Keratinocyte (primary cell): ENCODE data around the gene LHX2. TPM values are rescaled to one million over a fixed set of nuclear protein-coding genes. Genes with fewer than 3 reads are reported as not detected.

ENCODE experiments used
- DNase-seq: peaks from one replicate; pipeline ENCODE4 v3.0.0-alpha.2; 2011; ENCODE audit warnings: low read depth, missing footprints, low spot score
- FAIRE-seq: peaks from 2 replicates; lab custom pipeline; 2011; peaks lifted over from hg19 to GRCh38; lab: Jason Lieb, UNC
- H2AFZ ChIP-seq: 2 replicates; pipeline ENCODE4 v1.6.0; 2012; ENCODE audit warnings: low read length, control low read depth, inconsistent platforms; ENCODE audit not compliant: control insufficient read depth
- H3K27ac ChIP-seq: 2 replicates; pipeline ENCODE4 v1.5.1; 2011; ENCODE audit warnings: low read length; ENCODE audit not compliant: control insufficient read depth, insufficient read depth
- H3K27me3 ChIP-seq: 3 replicates; pipeline ENCODE4 v1.6.0; 2011; ENCODE audit warnings: low read length; ENCODE audit not compliant: control insufficient read depth, insufficient read depth; ENCODE audit errors: extremely low read depth
- H3K36me3 ChIP-seq, 2 experiments: 2 replicates in 1 of 2; 3 replicates in 1 of 2; pipeline ENCODE4 v1.5.1; 2011; ENCODE audit warnings: low read length in 2 of 2, mild to moderate bottlenecking in 1 of 2; ENCODE audit not compliant: control insufficient read depth in 2 of 2, insufficient read depth in 2 of 2; ENCODE audit errors: extremely low read depth in 1 of 2
- H3K4me1 ChIP-seq: 3 replicates; pipeline ENCODE4 v1.5.1; 2011; ENCODE audit warnings: low read length; ENCODE audit not compliant: control insufficient read depth, insufficient read depth; ENCODE audit errors: extremely low read depth
- H3K4me2 ChIP-seq: 3 replicates; pipeline ENCODE4 v1.6.0; 2011; ENCODE audit warnings: low read depth, low read length; ENCODE audit not compliant: control insufficient read depth, insufficient read depth; ENCODE audit errors: extremely low read depth
- H3K4me3 ChIP-seq, 3 experiments: fragments of 200-600 bp in 1 of 3; sonication (generic) in 1 of 3; 2 replicates in 2 of 3; 3 replicates in 1 of 3; pipeline ENCODE4 v1.5.1; 2011 to 2016; ENCODE audit warnings: low read length in 3 of 3, mild to moderate bottlenecking in 3 of 3, control low read depth in 2 of 3, inconsistent platforms in 1 of 3, low read depth in 1 of 3, mixed read lengths in 1 of 3, mixed run types in 1 of 3, moderate library complexity in 1 of 3; ENCODE audit not compliant: control insufficient read depth in 2 of 3, insufficient read depth in 2 of 3; ENCODE audit errors: extremely low read depth in 1 of 3
- H3K79me2 ChIP-seq: 2 replicates; pipeline ENCODE4 v1.6.0; 2012; ENCODE audit warnings: low read length; ENCODE audit not compliant: control insufficient read depth, insufficient read depth
- H3K9ac ChIP-seq: 3 replicates; pipeline ENCODE4 v1.6.0; 2011; ENCODE audit warnings: low read length; ENCODE audit not compliant: control insufficient read depth, insufficient read depth; ENCODE audit errors: extremely low read depth
- H3K9me1 ChIP-seq: 3 replicates; pipeline ENCODE4 v1.6.0; 2011; ENCODE audit warnings: low read length; ENCODE audit not compliant: control insufficient read depth, insufficient read depth; ENCODE audit errors: extremely low read depth
- H3K9me3 ChIP-seq: 2 replicates; pipeline ENCODE4 v1.5.1; 2012; ENCODE audit warnings: low read depth, low read length; ENCODE audit not compliant: control insufficient read depth
- H4K20me1 ChIP-seq: 3 replicates; pipeline ENCODE4 v1.6.0; 2011; ENCODE audit warnings: low read length; ENCODE audit not compliant: control insufficient read depth, insufficient read depth; ENCODE audit errors: extremely low read depth
- CTCF ChIP-seq, 3 experiments: IDR thresholded peaks in 1 of 3; conservative IDR thresholded peaks in 1 of 3; optimal IDR thresholded peaks in 1 of 3; 2 replicates in 2 of 3; 3 replicates in 1 of 3; pipeline versions ENCODE3 to v1.5.1; 2011; ENCODE audit warnings: low read length in 3 of 3, mild to moderate bottlenecking in 3 of 3, moderate library complexity in 2 of 3, control low read depth in 1 of 3, inconsistent platforms in 1 of 3; ENCODE audit not compliant: insufficient read depth in 2 of 3; ENCODE audit errors: extremely low read depth in 1 of 3
- EZH2 ChIP-seq: IDR thresholded peaks from one replicate; pipeline ENCODE4 v1.6.1; 2012; ENCODE audit warnings: inconsistent platforms, mild to moderate bottlenecking, low read length, moderate library complexity
- dilution Hi-C: fragments of 300-500 bp; cut with MboI; formaldehyde crosslinking; loops from one replicate; pipeline ENCODE4 v1.7.0; 2020; ENCODE audit warnings: low sequenced_read_pairs; ENCODE audit not compliant: extremely low pct_ligation_motif_present
- polyA plus RNA-seq, 5 experiments: library from polyadenylated mRNA; depleted of rRNA in 3 of 5; stranded (reverse) in 3 of 5; stranded (forward) in 1 of 5; unstranded in 1 of 5; fragments of >200 nt; gene quantifications; 1 replicate in 1 of 5; 2 replicates in 3 of 5; 3 replicates in 1 of 5; pipeline versions ENCODE4 v1.2.1 to v1.2.3, GENCODE V29; 2011 to 2012; ENCODE audit warnings: missing spikeins in 2 of 5, low read depth in 1 of 5, low replicate concordance in 1 of 5

Gene LHX2
- polyA plus RNA-seq, 1 donor (not counting 4 experiments of a cell fraction or from before 2014, with no cell fraction given) = 0.07 TPM

- dilution Hi-C loops = no loop called here
- H3K4me1 ChIP-seq = no peaks in the 10 kb centered on the region
Measured at GRCh38 chr9:124019771-124020519, 8.4 kb downstream of the LHX2 start.

GRCh38 chr9:124020520-124021384, 9.2 kb downstream of the LHX2 start:
- Histone ChIP-seq H3K4me3 (no peak overlapping the region), H3K36me3 (no peaks in the 10 kb centered on the region), H3K9me3 (no peaks in the 10 kb centered on the region), H4K20me1 (no peaks in the 10 kb centered on the region), H3K27ac (no peak overlapping the region), H3K79me2 (no peaks in the 10 kb centered on the region), H3K4me2 (no peak overlapping the region), H3K27me3 (peaks cover 97% of the 10 kb centered on the region), H3K4me1 (no peaks in the 10 kb centered on the region), H2AFZ (no peak overlapping the region), H3K9ac (no peak overlapping the region), H3K9me1 (no peaks in the 10 kb centered on the region)
- TF ChIP-seq EZH2 (peak; percentile 88), CTCF (optimal IDR thresholded peaks at IDR 0.05 in 1 of 3, IDR thresholded peaks at IDR 0.05 in 1 of 3, conservative IDR thresholded peaks at IDR 0.05 in 1 of 3; ENCODE audit: extremely low read depth in 1 of 3, insufficient read depth in 2 of 3, low read length in 3 of 3) (no peak)
- DNase-seq = no peak
- FAIRE-seq = no peak
- dilution Hi-C loops = no loop called here

More at GRCh38 chr9:124019771-124020519, 8.4 kb downstream of the LHX2 start:
- Histone ChIP-seq H3K4me3 (no peak overlapping the region), H3K9me1 (no peaks in the 10 kb centered on the region), H2AFZ (no peak overlapping the region), H3K27me3 (peaks cover 100% of the 10 kb centered on the region), H3K4me2 (no peak overlapping the region), H3K27ac (no peak overlapping the region), H4K20me1 (no peaks in the 10 kb centered on the region), H3K9ac (no peak overlapping the region), H3K36me3 (no peaks in the 10 kb centered on the region), H3K79me2 (no peaks in the 10 kb centered on the region), H3K9me3 (no peaks in the 10 kb centered on the region)
- DNase-seq = no peak
- no peak for TF ChIP-seq CTCF (optimal IDR thresholded peaks at IDR 0.05 in 1 of 3, IDR thresholded peaks at IDR 0.05 in 1 of 3, conservative IDR thresholded peaks at IDR 0.05 in 1 of 3; ENCODE audit: extremely low read depth in 1 of 3, insufficient read depth in 2 of 3, low read length in 3 of 3)
- TF ChIP-seq EZH2 = peak; percentile 73
- no peak for FAIRE-seq
